COLO829 (cell line): ENCODE data around the gene ZBTB38.

ENCODE experiments used
- DNase-seq: peaks from one replicate; pipeline ENCODE4 v3.0.0; 2012; ENCODE audit warnings: low spot score

ZBTB38 gene

DNA sequence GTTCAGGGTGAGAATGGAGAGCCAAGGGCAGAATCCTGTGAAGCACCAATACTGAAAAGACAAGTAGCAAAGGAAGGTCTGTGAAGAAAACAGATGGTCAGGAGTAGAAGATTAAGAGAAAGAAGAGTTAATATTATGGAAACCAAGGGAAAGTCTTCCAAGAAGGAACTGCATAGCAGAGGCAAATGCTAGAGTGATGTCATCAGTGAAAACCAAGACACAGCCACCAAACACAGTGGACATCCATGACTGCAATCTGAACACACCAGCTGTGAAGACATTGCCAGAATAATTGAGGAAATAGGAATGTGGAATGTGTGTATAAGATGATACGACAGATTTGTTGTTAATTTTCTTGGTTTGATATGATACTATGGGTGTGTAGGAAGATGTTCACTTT is 26.8 kb upstream of the ZBTB38 start:
- no peak for DNase-seq

DNA sequence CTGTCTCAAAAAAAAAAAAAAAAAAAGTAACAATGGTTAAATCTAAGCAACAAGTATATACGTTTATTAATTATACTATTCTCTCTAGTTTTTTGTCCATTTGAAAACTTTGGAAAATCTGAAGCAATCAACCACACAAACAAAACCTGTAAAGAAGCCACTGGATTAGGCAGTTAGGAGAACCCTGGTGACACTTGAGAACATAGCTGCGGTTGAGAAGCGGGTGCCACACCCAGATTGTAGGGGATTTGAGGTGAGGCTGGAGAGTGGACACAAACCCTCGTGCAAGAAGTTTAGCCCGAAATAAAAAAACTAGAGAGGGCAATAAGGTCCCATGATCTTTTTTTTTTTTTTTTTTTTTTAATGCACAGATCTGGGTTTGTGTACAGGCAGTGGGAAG is 25.9 kb upstream of the ZBTB38 start:
- no peak for DNase-seq

DNA sequence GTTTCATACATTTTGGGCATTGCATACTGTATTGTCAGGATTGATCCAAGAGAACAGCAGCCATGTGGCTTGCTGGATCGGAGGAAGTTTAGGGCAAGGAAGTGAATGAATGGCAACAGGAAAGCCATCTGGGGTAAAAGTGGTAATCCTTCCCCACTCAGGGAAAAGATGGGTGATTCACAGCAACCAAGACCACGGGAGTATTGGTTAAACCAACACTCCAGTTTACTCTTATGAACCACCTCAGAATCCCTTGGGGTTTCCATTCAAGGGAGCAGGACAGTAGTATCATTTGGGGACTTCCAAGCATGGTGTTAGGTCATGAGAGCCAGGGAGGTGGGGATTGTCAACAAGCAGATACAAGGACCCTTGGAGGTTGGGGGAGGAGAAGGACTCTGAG is 25.2 kb upstream of the ZBTB38 start:
- no peak for DNase-seq

DNA sequence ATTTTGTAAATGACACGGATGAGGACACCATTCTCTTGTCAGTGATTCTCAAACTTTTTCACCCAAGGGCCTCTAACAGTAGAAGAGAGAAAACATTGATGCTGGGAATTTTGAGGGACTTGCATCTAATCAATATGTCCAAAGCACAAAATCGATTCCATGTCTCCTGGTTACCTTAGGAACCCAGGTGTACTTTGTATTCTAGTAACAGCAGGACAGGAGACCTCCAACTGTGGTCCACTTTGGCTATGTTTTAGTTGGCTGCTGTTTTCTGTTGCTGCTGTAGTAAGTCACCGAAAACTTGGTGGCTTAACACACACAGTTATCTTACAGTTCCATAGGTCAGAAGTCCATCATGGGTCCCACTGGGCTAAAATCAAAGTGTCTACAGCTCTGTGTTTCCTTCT is 24.4 kb upstream of the ZBTB38 start:
- no peak for DNase-seq

DNA sequence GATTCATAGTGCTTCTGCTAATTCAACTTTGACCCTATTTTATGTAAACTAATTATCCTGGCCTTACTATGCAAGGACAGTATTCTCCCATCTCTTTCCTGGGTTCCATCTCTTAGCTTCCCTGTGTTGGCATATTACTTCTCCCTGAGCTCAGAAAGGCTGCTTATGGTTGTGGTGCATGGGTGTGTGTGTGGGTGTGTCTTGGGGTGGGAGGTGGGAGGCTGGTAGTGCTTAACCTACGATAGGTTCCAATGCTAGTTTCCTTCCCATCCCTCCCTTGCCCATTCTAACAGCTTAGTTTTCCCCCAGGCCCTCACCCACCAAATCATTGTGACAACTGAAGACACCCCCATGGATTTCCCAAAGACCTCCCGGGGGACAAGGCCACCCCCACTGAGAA is 22.8 kb upstream of the ZBTB38 start:
- no peak for DNase-seq

DNA sequence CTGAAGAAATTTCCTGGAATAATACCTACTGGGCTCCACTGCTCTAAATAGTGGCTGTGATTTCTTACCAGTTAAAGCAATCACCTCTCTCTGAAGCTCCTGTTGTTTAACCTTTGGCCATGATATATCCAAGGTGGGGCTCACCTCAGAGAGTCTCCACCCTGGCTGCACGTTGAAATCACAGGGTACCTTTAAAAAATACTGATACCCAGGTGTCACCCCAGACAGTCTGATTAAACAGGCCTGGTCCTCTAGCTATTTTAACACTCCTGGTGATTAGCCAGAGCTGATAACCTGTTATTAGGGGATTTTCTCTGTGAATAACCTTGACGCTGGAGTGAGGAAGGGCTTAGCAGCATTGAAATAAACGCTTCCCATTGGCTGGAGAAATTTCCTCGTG is 22.3 kb upstream of the ZBTB38 start:
- no peak for DNase-seq

DNA sequence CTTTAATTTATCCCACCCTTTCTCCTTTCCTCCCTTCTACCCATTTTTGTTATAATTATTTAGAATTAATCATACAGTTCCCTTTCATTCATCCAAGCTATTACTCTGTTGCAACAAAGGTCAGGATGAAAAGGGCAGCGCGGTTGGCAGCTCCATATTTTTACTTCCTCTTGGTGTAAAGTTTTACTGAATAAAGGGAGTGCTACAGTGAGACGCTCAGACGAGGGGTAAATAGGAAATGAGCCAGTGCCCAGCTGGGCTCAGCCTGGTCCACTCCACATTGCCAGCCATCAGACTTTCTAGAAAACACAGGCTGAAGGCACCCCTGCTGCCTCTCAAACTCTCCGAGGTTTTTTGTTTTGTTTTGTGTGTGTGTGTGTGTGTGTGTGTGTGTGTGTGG is 21.9 kb upstream of the ZBTB38 start:
- DNase-seq, result no peak

DNA sequence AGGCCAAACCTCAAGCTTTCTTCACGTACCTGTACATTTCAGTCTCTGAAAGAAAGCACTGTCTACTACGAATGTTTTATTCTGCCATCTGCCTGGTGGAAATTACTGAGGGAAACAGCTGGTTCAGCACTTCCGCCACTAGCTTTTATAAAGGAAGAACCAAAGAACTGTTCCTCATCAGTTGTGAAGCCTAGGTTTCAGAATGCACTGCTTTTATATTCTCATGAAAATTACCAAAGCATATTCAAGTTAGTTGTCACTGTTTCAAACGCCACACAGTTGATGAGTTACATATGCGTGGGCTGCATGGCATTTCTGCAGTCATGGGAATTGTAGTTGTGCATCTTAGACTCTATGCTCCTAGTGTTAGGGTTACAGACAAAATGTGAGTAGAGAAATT is 21.5 kb upstream of the ZBTB38 start:
- DNase-seq, result no peak

DNA sequence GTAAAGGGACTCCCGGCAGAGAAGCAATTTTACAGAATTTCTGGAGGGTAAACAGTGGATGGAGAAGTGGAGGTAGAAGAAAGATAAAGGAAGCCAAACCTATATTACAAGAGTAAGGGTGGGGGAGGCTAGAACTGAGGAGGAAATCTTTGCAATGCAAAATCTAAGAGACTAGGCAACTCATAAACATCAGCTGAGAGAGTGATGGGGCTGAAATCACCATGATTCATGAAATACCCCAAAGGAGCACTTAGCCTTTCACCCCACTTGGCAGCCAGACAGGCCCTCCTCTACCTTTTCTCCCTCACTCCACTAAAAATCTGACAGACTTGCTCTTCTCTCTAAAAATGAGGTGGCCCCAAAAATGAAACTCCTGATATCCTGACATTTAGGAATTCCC is 19.5 kb upstream of the ZBTB38 start:
- no peak for DNase-seq

DNA sequence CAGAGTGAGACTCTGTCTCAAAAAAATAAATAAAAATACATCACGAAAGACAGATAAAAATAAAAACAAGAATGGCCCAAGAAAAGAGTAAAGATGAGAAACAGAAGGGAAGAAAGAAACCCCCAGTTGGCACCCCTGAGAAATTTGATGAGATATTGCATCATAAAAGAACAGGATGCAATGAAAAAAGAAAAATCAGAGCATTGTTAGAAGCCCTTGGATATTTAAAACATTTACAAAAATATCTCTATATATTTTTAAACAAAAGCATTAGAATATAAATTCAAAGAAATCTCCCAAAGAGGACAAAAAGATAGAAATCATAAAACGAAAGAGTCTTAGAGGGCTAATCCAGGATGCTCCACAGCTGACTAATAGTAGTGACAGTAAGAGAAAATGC is 18.6 kb upstream of the ZBTB38 start:
- no peak for DNase-seq

DNA sequence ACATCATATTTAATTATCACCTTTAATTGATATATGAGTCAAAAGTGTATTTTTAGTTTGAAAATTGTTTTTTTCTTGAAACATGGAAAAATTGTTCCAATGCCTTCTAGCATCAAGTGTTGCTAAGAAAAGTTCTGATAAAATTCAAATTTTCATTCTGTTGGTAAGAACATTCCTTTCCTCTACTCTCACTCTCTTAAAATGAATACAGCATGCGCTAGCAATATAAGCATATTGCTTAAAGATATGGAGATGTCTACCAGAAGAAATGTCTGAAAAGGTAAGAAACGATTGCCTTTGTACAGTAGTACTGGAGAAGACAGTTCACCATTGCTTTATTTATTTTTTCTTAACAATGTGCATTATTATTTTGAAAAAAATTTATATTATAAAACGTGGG is 17.6 kb upstream of the ZBTB38 start:
- DNase-seq, result no peak

DNA sequence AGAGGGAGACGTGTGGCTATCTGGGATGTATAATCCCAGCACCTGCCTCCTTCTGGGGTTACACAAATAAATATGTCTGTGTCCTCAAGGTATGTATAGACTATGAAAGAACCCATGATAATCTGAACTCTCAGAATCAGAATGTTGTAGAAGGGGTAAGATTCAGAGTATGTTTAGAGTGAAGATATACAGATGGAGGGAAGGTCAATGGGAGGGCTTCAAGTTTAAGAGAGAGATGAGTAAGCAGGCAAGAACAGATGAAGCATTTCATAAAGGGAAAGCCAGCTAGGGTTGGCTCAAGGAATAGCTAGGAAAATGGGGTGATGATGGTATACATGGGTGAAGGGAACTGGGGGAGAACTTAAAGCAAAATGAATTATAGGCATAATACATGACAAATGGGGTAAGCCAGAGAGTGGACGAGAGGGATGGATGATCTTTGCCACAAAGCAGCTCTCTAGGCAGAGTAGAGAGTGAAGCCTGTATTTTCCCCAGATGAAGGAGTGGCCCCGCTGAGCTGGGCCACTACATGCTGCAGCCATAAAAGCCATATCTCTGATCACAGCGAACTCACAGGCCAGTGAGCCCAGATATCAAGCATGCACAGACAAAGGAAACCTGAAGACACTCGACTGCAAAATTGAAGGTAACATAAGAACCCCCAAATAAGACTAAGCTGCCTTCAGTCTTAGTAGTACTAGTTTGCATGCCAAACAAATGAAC is 15.9 kb upstream of the ZBTB38 start:
- no peak for DNase-seq

DNA sequence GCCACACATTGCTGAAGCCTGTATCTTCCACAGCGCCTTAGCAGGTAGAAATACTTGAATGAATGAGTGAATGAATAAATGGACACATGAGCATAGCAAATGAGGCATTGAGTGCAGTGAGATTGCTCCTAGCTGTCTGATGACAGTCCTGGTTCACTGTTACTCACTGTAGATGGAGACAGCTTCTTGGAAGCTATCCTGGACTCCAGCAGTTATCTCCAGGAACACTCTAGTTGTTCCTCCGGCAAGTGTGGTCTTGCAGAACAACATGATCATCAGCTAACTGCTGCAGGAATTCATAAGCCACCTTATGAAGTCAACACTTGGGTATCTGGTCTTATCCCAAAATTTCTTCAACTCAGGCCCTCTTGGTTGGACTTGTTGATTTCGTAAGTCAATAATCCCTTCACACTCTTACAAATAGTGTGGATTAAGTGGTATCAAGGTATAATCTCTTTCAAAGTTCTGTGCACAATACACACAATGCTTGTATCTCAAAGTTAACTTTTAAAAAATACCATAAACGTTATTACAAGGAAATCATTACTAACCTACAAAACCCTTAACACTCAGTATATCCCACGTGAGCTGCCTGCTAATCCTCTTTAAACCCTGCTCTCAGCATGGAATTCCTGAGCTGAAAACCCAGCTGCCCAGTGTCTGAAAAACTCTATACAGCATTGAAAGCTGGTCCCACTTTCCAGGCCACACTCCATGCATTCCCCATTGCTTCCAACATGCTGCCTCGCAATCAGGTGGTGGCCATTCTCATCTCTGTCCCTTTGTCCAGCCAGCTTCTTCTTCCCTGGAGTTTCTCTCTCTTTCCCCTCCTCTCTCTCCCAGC is 14.4 kb upstream of the ZBTB38 start:
- no peak for DNase-seq

DNA sequence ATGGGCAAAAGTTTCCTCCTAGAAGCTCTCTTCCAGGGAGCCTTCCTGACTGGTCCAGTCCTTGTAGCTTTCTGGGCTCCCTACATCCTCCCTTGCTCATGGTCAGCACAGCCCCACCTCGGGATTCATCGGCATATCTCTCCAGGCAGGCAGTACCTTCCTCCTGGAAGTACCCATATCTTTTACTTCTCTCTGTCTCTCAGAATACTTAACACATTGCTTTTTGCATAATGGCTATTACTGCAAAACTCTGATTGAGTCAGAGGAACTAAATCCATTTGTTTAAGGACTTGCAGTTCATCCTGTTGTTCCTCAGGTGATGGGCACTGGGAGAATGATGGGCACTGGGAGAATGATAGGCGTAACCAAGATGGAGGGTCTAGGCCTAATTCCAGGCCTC is 13.8 kb upstream of the ZBTB38 start:
- DNase-seq, result no peak

DNA sequence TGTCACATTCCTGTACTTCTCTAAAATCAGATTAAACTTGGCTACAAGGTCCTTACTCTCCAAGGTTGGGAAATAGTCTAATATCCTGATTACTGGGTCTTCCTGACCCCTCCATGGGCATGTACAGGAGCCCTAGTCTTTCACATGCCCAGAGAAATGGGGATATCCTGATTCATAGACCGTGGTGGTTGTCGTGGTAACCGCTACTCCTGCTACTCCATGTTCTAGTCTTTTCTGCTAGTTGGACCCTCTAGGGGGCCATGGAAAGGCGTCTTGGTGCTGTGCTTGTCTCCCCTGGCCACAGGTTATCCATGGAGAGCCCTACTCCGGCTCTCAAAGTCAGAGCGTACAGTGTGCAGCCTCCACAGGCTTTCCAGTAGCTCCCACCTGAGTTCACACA is 13.1 kb upstream of the ZBTB38 start:
- no peak for DNase-seq

DNA sequence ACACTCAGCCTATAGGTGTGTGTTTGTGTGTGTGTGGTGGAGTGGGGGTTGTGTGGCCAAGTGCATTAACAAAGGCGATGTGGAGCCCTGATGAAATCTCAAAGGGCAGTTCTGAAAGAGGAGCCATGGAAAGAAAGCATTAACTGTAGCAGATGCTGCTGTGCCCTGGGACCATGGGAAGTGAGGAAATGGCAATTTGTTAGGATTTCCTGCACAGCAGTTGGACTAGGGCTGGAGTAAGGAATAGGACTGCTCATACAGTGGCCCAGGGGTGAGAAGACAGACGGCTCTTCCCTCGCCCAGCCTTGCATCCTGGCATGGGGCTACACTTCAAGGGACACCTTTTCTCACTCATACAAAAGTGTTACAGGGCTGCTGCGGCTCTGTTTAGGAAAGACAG is 12.3 kb upstream of the ZBTB38 start:
- DNase-seq, result no peak

DNA sequence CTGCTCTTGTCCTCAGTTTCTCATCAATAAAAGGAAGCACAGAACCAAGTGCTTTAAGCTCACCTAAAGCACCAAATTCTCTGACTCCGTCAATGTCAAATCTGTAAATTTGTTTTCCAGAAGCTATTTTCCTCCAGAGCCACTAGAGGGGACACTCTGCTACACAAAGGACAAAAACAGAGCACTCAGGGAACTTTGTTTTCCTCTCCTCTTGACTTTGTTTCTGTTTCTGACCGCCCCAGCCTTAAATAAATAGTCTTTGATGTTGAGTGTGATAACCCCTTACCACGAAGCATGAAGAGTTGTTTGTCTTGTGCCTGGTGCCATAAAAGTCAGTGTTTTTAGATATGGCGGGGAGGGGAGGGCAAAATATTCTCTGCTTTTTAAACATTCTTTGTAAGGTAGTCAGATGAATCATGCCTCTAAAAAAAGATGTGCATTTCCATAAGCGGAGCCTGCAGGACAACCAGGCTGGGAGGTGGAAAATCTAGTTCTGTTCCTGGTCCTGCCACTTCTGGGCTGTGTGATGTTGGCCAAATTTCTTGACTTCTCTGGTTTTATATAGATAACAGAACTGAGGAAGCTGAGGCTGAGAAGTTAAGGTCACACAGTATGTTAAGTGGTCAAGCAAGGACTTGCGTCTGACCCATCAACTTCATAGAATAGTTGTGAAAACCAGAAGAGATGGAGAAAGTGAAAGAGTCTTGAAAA is 7.3 kb upstream of the ZBTB38 start:
- DNase-seq, result peak; percentile 91

DNA sequence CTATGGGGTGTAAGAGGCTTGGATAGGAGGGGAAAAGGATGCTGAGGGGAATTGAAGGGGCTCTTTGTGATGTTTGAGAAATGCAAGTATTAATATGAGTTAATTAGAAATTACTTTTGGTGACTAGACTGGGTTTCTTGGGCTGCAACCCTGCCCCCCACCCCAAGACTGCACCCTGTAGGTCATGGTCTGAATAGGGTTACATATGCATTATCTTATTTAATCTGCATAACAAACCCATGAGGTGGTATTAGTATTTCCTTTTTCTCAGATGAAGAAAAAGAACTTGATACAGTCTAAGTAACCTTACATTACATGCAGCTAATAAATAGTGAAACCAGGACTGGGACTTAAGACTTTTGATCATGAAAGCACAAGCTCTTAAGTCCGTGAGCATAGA is 5.6 kb upstream of the ZBTB38 start:
- DNase-seq, result no peak

DNA sequence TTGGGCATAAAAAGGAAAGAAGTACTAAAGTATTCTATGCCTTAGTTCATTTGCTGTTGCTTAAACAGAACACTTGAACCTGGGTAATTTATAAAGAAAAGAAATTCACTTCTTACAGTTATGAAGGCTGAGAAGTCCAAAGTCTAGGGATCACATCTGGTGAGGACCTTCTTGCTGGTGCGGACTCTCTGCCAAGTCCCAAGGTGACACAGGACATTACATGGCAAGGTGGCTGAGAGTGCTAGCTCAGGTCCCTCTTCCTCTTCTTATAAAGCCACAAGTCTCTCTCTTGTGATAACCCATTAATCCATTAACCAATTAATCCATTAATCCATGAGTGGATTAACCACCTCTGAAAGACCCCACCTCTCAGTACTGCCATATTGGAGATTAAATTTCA is 3.1 kb upstream of the ZBTB38 start:
- no peak for DNase-seq

DNA sequence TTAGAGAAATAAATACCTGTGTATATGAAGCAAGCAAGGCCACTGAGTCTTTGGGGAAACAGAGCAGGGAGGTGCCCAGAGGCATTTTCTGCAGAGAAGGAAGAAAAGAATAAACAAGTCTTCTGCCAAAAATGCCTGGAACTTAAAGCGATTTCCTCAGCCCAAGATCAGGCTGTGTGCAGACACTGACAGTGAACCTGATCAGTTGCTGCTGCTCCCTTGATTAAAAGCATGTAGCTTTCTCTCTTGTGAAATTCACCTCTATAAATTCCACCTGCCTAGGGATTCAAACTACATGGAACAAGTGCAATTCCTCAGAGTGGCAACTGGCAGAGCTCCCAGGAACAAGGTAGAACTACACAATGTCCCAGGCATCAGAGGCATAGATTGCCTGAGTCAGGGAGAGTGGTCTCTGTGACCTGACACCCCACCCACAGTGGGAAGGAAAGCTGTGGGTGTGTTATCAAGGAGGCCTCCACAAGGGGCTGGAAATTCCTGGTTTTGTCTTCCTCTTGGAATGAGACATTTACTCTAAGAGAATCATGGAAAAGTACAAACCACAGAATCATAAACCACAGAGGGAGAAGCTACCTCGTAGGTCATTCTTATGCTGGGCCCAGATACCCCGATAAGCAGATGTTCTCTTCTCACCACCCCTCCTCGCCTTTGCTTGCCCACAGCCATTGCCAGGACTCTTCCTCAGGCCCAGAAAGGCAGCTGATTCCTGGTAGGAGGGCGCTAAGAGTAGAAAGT is 1.8 kb upstream of the ZBTB38 start:
- no peak for DNase-seq

DNA sequence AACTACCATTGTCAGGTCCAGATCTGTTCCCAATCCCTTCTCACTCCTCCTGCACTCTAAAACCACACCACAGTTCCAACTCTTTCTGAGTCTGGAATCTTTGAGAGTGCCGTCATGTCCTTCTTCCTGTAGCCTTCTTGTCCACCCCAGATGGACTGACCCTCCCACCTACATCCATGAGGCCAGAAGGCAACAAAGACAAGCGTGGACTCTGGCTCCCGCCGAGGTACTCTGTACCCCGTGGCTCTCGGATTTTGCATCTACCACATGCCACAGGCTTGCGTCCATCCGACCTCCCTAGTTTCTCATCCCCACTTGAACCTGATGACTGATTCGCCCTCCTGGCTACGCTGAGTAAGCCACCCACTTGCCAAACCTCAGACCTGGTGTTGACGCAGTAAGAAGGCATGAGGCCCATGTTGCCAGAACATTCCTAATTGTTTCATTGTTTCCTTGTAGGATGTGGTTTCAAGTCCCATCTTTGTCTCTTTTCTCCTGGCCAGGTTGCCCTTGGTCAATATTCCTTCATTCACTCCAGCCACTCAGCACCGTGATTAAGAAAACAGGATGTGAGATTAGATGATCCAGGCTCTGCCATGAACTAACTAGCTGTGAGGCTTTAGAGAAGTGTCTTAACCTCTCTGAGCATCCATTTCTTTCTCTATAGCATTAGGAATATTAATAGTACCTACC is 1.1 kb upstream of the ZBTB38 start:
- DNase-seq, result no peak
